NCI-H460 (cell line): ENCODE results near the gene SLC35E3. TPM values are rescaled to one million over a fixed set of nuclear protein-coding genes. Genes with fewer than 3 reads are reported as not detected.
A peak's percentile ranks its signal among the peaks of the same experiment; 100 is the strongest.

Experiments used
- DNase-seq: peaks from one replicate; pipeline ENCODE4 v3.0.0-alpha.2; 2016; ENCODE audit warnings: low read depth; ENCODE audit errors: extremely low read depth
- total RNA-seq: library from RNA; depleted of rRNA; stranded (reverse); fragments of >200 nt; shearing (Covaris generic); gene quantifications from 2 replicates; pipeline ENCODE4 v1.2.3, GENCODE V29; 2014

SLC35E3 gene
- total RNA-seq, 1 experiment from 2014 or later, result 6.2 TPM

GRCh38 chr12:68768431-68768939, 22.5 kb downstream of the SLC35E3 start:
- DNase-seq, result no peak

GRCh38 chr12:68769941-68770340, 24.0 kb downstream of the SLC35E3 start:
- no peak for DNase-seq

- DNase-seq, result no peak
These were observed 25.4 kb downstream of the SLC35E3 start for GRCh38 chr12:68771223-68771925.

- no peak for DNase-seq
These were observed 26.7 kb downstream of the SLC35E3 start for GRCh38 chr12:68772714-68773113.

GRCh38 chr12:68773582-68773981, 27.6 kb downstream of the SLC35E3 start:
- DNase-seq, result no peak

- no peak for DNase-seq
These were observed 29.2 kb downstream of the SLC35E3 start for GRCh38 chr12:68775121-68775630.

- no peak for DNase-seq
These were observed 31.1 kb downstream of the SLC35E3 start for GRCh38 chr12:68776976-68777610.

GRCh38 chr12:68779280-68779679, 33.3 kb downstream of the SLC35E3 start:
- DNase-seq, result no peak

- no peak for DNase-seq
These were observed 34.8 kb downstream of the SLC35E3 start for GRCh38 chr12:68780731-68781130.

GRCh38 chr12:68781728-68782127, 35.8 kb downstream of the SLC35E3 start:
- no peak for DNase-seq

GRCh38 chr12:68784015-68784414, 38.0 kb downstream of the SLC35E3 start:
- no peak for DNase-seq

GRCh38 chr12:68785358-68785757, 39.4 kb downstream of the SLC35E3 start:
- DNase-seq, result no peak

GRCh38 chr12:68785823-68786222, 39.8 kb downstream of the SLC35E3 start:
- DNase-seq, result no peak

- DNase-seq, result peak; percentile 38
These were observed 41.0 kb downstream of the SLC35E3 start for GRCh38 chr12:68786929-68787328.

- DNase-seq, result no peak
These were observed 42.7 kb downstream of the SLC35E3 start for GRCh38 chr12:68788554-68789143.

GRCh38 chr12:68789144-68789878, 43.3 kb downstream of the SLC35E3 start:
- DNase-seq, result no peak

GRCh38 chr12:68790081-68790951, 44.3 kb downstream of the SLC35E3 start:
- no peak for DNase-seq

- no peak for DNase-seq
These were observed 44.9 kb downstream of the SLC35E3 start for GRCh38 chr12:68790952-68791234.

- no peak for DNase-seq
These were observed 46.0 kb downstream of the SLC35E3 start for GRCh38 chr12:68791897-68792481.

GRCh38 chr12:68792952-68793351, 47.0 kb downstream of the SLC35E3 start:
- DNase-seq, result peak; percentile 71
